IMR-90 (cell line): ENCODE results near the gene SARM1.

Source experiments
- BHLHE40 ChIP-seq: fragments of 150-350 bp; IDR thresholded peaks from 2 replicates; pipeline ENCODE4 v1.6.1; 2016; ENCODE audit warnings: mild to moderate bottlenecking, low read depth, low read length
- CEBPB ChIP-seq: IDR thresholded peaks from 2 replicates; pipeline ENCODE4 v1.6.1; 2012; ENCODE audit warnings: low read depth, low read length, improper control_type of control experiment
- CHD1 ChIP-seq: IDR thresholded peaks from 2 replicates; pipeline ENCODE4 v1.6.1; 2012; ENCODE audit warnings: low read depth, low read length, improper control_type of control experiment
- MAFK ChIP-seq: IDR thresholded peaks from 2 replicates; pipeline ENCODE4 v1.6.1; 2012; ENCODE audit warnings: low read depth, low read length, improper control_type of control experiment
- POLR2A ChIP-seq: IDR thresholded peaks from 2 replicates; pipeline ENCODE4 v1.6.1; 2012; ENCODE audit warnings: mild to moderate bottlenecking, low read depth, low read length
- RAD21 ChIP-seq: IDR thresholded peaks from 2 replicates; pipeline ENCODE4 v1.6.1; 2012; ENCODE audit warnings: low read length, improper control_type of control experiment
- RCOR1 ChIP-seq: IDR thresholded peaks from 2 replicates; pipeline ENCODE4 v1.6.1; 2012; ENCODE audit warnings: mild to moderate bottlenecking, low read length, improper control_type of control experiment; ENCODE audit not compliant: insufficient replicate concordance
- RFX5 ChIP-seq: IDR thresholded peaks from 2 replicates; pipeline ENCODE4 v1.8.0; 2012; ENCODE audit warnings: low read depth, mild to moderate bottlenecking, low read length, moderate library complexity
- SMC3 ChIP-seq: fragments of 150-350 bp; IDR thresholded peaks from 2 replicates; pipeline ENCODE4 v1.6.1; 2016; ENCODE audit warnings: low read depth, mild to moderate bottlenecking, antibody characterized with exemption, low read length, moderate library complexity
- TF ChIP-seq, protein P1 (sequence below): conservative IDR thresholded peaks from 2 replicates; pipeline ENCODE4 v1.5.1; 2012; ENCODE audit warnings: mild to moderate bottlenecking, low read depth, low read length, improper control_type of control experiment
- TF ChIP-seq, protein P2 (sequence below): fragments of 150-350 bp; IDR thresholded peaks from 2 replicates; pipeline ENCODE4 v1.6.1; 2017; ENCODE audit warnings: mild to moderate bottlenecking, antibody characterized with exemption, low read length, low read depth

- TF ChIP-seq RAD21 (no peak), POLR2A (no peak), CEBPB (no peak), MAFK (no peak), RCOR1 (no peak), BHLHE40 (no peak), SMC3 (no peak), RFX5 (no peak), CHD1 (no peak)
- TF ChIP-seq, protein P1, sequence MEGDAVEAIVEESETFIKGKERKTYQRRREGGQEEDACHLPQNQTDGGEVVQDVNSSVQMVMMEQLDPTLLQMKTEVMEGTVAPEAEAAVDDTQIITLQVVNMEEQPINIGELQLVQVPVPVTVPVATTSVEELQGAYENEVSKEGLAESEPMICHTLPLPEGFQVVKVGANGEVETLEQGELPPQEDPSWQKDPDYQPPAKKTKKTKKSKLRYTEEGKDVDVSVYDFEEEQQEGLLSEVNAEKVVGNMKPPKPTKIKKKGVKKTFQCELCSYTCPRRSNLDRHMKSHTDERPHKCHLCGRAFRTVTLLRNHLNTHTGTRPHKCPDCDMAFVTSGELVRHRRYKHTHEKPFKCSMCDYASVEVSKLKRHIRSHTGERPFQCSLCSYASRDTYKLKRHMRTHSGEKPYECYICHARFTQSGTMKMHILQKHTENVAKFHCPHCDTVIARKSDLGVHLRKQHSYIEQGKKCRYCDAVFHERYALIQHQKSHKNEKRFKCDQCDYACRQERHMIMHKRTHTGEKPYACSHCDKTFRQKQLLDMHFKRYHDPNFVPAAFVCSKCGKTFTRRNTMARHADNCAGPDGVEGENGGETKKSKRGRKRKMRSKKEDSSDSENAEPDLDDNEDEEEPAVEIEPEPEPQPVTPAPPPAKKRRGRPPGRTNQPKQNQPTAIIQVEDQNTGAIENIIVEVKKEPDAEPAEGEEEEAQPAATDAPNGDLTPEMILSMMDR = no peak
- TF ChIP-seq, protein P2, sequence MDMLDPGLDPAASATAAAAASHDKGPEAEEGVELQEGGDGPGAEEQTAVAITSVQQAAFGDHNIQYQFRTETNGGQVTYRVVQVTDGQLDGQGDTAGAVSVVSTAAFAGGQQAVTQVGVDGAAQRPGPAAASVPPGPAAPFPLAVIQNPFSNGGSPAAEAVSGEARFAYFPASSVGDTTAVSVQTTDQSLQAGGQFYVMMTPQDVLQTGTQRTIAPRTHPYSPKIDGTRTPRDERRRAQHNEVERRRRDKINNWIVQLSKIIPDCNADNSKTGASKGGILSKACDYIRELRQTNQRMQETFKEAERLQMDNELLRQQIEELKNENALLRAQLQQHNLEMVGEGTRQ = no peak
Observed at GRCh38 chr17:28390563-28390962, 19.1 kb downstream of the SARM1 start.
